Mucosa of descending colon (tissue), 3 donors: ENCODE results near the gene ABCB8. TPM values are rescaled to one million over a fixed set of nuclear protein-coding genes. Genes with fewer than 3 reads are reported as not detected.

ENCODE experiments used
- ATAC-seq: fragments of 200-7000 bp; cut with Tn5 transposase; one replicate; pipeline ENCODE4 v1.9.1; 2020; ENCODE audit warnings: mild to moderate bottlenecking, moderate library complexity
- DNase-seq, 3 donors: peaks; one replicate each; pipeline ENCODE4 v3.0.0-alpha.2; 2020
- H3K36me3 ChIP-seq: fragments of 200-600 bp; one replicate; pipeline ENCODE4 v1.8.0; 2021; ENCODE audit warnings: low read depth, mild to moderate bottlenecking
- H3K4me1 ChIP-seq: fragments of 200-600 bp; one replicate; pipeline ENCODE4 v1.8.0; 2021; ENCODE audit warnings: low read depth, mild to moderate bottlenecking
- H3K4me3 ChIP-seq: fragments of 200-600 bp; one replicate; pipeline ENCODE4 v1.8.0; 2021; ENCODE audit warnings: mild to moderate bottlenecking
- H3K9me3 ChIP-seq: fragments of 200-600 bp; one replicate; pipeline ENCODE4 v1.8.0; 2021; ENCODE audit warnings: mild to moderate bottlenecking
- CTCF ChIP-seq: fragments of 200-600 bp; IDR thresholded peaks from one replicate; pipeline ENCODE4 v1.8.0; 2022; ENCODE audit warnings: antibody characterized with exemption, mild to moderate bottlenecking
- intact Hi-C, 2 donors: fragments of 100-400 bp; cut with DNase I in 1 of 2; cut with micrococcal nuclease in 1 of 2; formaldehyde crosslinking; loops; one replicate each; pipeline versions ENCODE4 v1.11.0 to v1.11.1; 2022; cut with DNase I, micrococcal nuclease
- total RNA-seq, 3 donors: library from RNA; stranded (reverse); fragmentation: NEBNext Ultra II Directional in 2 of 3; extraction: Animal tissue kit (Norgen Biotek cat#: 25700) in 2 of 3; gene quantifications; one replicate each; pipeline versions ENCODE4 v1.2.1 to v1.2.4, GENCODE V29; 2021 to 2023
- donor health status: DM: no; HTN: no; CAD: no; lungs with moderate emphysema.
- donor health status: DM: no; HTN: no; CAD: no.
- donor health status: DM: no; HTN: yes; CAD: no.

Gene ABCB8
- total RNA-seq, 3 donors from 2014 or later: 40.1 to 44.9 (median 41.8) TPM

- Histone ChIP-seq H3K4me3 (no peak overlapping the region), H3K36me3 (no peaks in the 10 kb centered on the region), H3K4me1 (peaks cover 7% of the 10 kb centered on the region), H3K9me3 (no peaks in the 10 kb centered on the region)
- TF ChIP-seq CTCF: no peak
- intact Hi-C loops: loop anchor here in 1 of 2 donors (10.0 kb wide), 1 partner anchor 209 kb away; no protein-coding TSS in a partner anchor
- ATAC-seq (no peak), DNase-seq (peak in 1 of 3 donors; percentile 70)
These were observed 44.3 kb upstream of the ABCB8 start for GRCh38 chr7:150983893-150984368.

- Histone ChIP-seq H3K9me3 (peaks cover 11% of the 10 kb centered on the region), H3K4me3 (no peak overlapping the region), H3K36me3 (no peaks in the 10 kb centered on the region), H3K4me1 (peaks cover 7% of the 10 kb centered on the region)
- peak; percentile 58 to 87 (median 80) for DNase-seq
- TF ChIP-seq CTCF: peak; percentile 72
- intact Hi-C loops: loop anchor here (5.0 to 10.0 kb wide), 2 partner anchors 89 to 211 kb away; no protein-coding TSS in a partner anchor
- peak; percentile 81 for ATAC-seq
These were observed 42.1 kb upstream of the ABCB8 start for GRCh38 chr7:150986099-150986512.

GRCh38 chr7:150986556-150986955, 41.7 kb upstream of the ABCB8 start:
- Histone ChIP-seq H3K4me3 (no peak overlapping the region), H3K9me3 (peaks cover 11% of the 10 kb centered on the region), H3K4me1 (peaks cover 7% of the 10 kb centered on the region), H3K36me3 (no peaks in the 10 kb centered on the region)
- no peak for ATAC-seq
- no peak for TF ChIP-seq CTCF
- DNase-seq: peak in 2 of 3 donors; percentile 14 to 36
- intact Hi-C loops: loop anchor here (5.0 to 10.0 kb wide), 2 partner anchors 89 to 212 kb away; no protein-coding TSS in a partner anchor

GRCh38 chr7:150988230-150989226, 39.7 kb upstream of the ABCB8 start:
- H3K9me3 ChIP-seq: peaks cover 11% of the 10 kb centered on the region
- DNase-seq (peak; percentile 56 to 62 (median 61)), ATAC-seq (peak; percentile 56)
- H3K4me1 ChIP-seq: peaks cover 7% of the 10 kb centered on the region
- TF ChIP-seq CTCF: peak; percentile 79
- intact Hi-C loops: loop anchor here (5.0 to 10.0 kb wide), 2 partner anchors 91 to 214 kb away; no protein-coding TSS in a partner anchor
- no peaks in the 10 kb centered on the region for H3K36me3 ChIP-seq
- no peak overlapping the region for H3K4me3 ChIP-seq

GRCh38 chr7:150989456-150989855, 38.8 kb upstream of the ABCB8 start:
- no peaks in the 10 kb centered on the region for H3K36me3 ChIP-seq
- peaks cover 7% of the 10 kb centered on the region for H3K4me1 ChIP-seq
- no peak for ATAC-seq
- TF ChIP-seq CTCF: no peak
- intact Hi-C loops: loop anchor here (5.0 to 10.0 kb wide), 2 partner anchors 92 to 215 kb away; no protein-coding TSS in a partner anchor
- DNase-seq: peak in 1 of 3 donors; percentile 31
- H3K4me3 ChIP-seq: no peak overlapping the region
- peaks cover 11% of the 10 kb centered on the region for H3K9me3 ChIP-seq
